SU-DHL-6 (cell line): ENCODE data around the gene NKTR.

Experiments
- EZH2phosphoT487 ChIP-seq: fragments of 200-600 bp; sonication (generic), shearing (Covaris generic); conservative IDR thresholded peaks from 2 replicates; pipeline ENCODE4 v1.6.1; 2018; ENCODE audit warnings: mild to moderate bottlenecking, antibody characterized with exemption, low read length, moderate library complexity, mixed read lengths
- TF ChIP-seq, protein P1 (sequence below): fragments of 200-600 bp; sonication (generic); IDR thresholded peaks from one replicate; pipeline ENCODE4 v1.5.1; 2017; ENCODE audit warnings: antibody characterized with exemption, mild to moderate bottlenecking, low read length, moderate library complexity; ENCODE audit not compliant: insufficient read depth, poor library complexity, severe bottlenecking

- TF ChIP-seq, protein P1, sequence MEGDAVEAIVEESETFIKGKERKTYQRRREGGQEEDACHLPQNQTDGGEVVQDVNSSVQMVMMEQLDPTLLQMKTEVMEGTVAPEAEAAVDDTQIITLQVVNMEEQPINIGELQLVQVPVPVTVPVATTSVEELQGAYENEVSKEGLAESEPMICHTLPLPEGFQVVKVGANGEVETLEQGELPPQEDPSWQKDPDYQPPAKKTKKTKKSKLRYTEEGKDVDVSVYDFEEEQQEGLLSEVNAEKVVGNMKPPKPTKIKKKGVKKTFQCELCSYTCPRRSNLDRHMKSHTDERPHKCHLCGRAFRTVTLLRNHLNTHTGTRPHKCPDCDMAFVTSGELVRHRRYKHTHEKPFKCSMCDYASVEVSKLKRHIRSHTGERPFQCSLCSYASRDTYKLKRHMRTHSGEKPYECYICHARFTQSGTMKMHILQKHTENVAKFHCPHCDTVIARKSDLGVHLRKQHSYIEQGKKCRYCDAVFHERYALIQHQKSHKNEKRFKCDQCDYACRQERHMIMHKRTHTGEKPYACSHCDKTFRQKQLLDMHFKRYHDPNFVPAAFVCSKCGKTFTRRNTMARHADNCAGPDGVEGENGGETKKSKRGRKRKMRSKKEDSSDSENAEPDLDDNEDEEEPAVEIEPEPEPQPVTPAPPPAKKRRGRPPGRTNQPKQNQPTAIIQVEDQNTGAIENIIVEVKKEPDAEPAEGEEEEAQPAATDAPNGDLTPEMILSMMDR: no peak
- TF ChIP-seq EZH2phosphoT487: no peak
These were observed 96.1 kb downstream of the NKTR start for GRCh38 chr3:42696356-42697288.
